SHP77 (cell line): ENCODE data around the gene TXK.
"Not testable (repeated sequence)": the region's sequence is repeated elsewhere in the genome, so short reads cannot be mapped to it uniquely, and the experiment has no call there.

Experiments
- DNase-seq, 2 experiments: peaks; one replicate each; lab custom pipeline; 2025; lab: John Stamatoyannopoulos, UW

Gene TXK

DNA sequence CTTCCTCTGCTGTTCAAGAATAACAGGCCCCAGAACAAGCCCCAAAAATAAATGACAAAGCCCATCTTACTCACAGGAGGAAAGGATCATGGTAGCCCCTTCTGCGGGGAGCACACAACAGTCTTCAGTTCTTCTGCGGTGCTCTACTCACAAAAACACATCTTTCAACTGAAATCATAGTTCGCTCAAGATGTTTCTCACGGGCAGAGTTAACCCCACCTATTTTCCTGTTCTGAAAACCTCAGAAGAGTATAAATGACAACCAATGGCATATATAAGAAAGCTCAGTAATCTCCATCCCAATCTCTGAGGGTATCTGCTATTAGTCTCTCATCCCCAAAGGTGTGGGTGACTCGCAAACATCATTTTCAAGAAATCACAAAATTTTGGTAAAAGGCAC lies at the start of gene TXK:
TSS of gene TXK (minus strand) at position 170 of the 400 bp plus-strand sequence. CDS start at position 90, 80 bp downstream.
- DNase-seq: no peak

DNA sequence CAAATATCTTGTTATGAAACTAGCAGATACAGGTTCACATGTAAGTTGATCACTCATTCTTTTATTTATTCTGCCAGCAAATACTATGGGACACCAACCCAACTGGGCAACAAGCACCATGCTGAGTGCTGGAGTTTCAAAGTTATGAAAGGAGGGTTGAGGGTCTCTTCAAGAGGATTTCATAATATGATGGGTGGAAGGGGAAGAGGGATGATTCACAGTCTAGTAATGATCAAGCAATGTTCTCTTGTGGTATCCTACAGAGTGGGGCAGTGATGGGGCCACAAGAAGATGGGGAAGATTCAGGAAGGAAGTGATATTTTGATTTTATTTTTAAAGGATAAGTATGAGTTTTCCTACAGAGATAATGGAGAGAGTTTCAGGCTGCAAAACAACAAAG lies 46.2 kb upstream of the TXK start:
- no peak for DNase-seq

- peak; percentile 71 to 78 for DNase-seq
Observed at GRCh38 chr4:48178931-48179330, 44.9 kb upstream of the TXK start.

GRCh38 chr4:48175806-48176205 lies 41.8 kb upstream of the TXK start:
- DNase-seq: no peak

DNA sequence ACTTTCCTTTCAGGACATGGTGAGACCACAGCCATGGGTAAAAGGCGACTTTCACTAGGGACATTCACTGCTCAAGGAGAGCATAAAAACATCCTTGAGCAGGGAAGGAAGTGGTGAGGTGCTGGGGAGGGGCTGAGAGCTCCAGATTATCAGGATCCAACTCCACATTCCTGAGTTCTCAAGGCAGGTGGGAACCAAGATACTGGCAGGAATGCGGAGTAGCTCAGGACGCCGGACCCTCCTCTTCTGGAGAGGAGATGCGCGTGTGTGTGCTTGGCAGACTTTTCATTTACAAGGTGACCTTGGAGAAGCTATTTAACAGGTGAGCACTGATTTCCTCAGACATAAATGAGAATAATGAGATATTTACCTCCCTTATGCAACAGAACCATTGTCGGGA lies 41.3 kb upstream of the TXK start:
- no peak for DNase-seq

- peak in 1 of 2 experiments; percentile 27 for DNase-seq
Observed at GRCh38 chr4:48173056-48173991, 39.3 kb upstream of the TXK start.

- DNase-seq: no peak
Observed at GRCh38 chr4:48172651-48173050, 38.6 kb upstream of the TXK start.

- DNase-seq: no peak
Observed at GRCh38 chr4:48169636-48170035, 35.6 kb upstream of the TXK start.

- DNase-seq: no peak
Observed at GRCh38 chr4:48167538-48168263, 33.7 kb upstream of the TXK start.

DNA sequence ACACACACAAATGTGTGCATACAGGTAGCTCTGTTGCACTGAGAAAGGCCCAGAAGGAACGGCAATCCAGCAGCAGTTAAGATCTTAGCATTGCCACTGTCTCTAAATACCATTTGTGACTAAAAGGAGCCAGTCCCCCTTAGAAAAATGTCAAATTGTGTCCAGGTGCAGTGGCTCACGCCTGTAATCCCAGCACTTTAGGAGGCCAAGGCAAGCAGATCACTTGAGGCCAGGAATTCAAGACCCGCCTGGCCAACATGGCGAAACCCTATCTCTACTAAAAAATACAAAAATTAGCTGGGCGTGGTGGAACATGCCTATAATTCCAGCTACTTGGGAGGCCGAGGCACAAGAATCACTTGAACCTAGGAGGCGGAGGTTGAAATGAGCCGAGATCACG lies 30.5 kb upstream of the TXK start:
- not testable (repeated sequence) for DNase-seq

DNA sequence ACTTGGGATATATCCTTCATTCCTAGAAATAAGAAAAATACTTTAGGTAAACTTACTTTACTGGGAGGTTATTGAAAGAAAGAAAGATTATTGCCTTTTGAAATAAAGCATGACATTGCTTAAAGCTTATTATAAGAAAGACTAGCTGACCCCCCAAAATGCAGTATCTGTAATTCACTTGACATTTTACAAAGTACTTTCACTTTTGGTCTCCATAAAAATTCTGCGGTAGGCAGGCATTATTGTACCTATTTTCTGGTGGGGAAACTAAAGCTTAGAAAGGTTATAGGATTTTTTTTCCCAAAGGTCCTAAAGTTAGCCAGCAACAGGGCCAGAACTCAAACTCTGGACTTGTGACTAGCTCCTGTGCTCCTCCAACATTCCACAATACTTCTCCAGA lies 29.7 kb upstream of the TXK start:
- no peak for DNase-seq

- no peak for DNase-seq
Observed at GRCh38 chr4:48162162-48162561, 28.1 kb upstream of the TXK start.

GRCh38 chr4:48157271-48157670 lies 23.2 kb upstream of the TXK start:
- no peak for DNase-seq

DNA sequence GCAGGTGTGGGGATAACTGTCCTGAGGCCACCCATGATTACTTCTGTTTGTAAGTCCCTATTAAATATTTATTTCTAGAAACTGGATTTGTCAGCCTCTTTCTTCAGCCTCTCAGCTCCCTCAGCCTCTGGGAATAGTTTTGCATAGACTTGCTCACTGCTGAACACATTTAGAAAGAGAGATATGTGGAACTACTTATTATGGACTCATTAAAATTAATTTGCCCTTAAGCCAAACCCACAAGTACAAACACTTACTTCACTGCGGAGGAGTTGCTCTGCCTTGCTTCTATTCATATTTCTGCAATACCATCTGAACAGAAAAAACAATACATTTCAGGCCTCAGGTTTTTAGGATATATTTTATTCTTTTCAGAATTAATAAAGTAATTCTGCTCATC lies 22.4 kb upstream of the TXK start:
- no peak for DNase-seq

DNA sequence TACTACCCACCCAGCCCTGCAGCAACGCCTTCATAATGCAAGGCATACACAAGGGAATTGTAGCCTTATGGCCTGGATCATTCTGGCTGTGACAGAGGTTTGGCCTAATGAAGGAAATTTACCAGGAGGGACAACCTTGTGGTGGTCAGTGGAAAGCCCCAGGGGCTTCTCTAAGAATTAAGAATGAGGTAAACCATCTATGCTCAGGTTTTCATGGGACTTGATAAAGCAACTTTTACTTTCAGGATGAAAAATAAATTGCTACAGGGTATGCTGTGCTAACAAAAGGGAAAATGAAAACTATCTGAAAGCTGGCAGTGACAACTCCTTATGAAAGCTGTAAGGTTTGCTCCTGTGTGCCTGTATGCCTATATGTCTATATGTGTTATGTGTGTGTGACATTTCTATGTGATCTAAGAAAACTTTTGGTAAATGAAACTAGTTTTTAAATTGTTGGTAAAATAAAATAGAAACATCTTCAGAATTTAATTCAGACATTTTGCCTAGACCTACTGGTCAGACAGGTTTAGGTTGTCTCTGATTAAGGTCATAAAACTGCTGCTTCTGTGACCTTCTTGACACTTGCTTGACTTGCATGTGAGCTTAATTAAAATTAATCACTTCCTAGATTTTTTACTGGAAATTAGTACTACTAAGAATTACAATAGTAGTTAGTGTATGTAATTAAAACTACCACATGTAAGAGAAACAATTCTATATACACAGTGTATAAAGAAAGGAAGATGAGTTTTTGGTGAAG lies 19.9 kb upstream of the TXK start:
- no peak for DNase-seq

- DNase-seq: no peak
Observed at GRCh38 chr4:48152259-48152658, 18.2 kb upstream of the TXK start.

- no peak for DNase-seq
Observed at GRCh38 chr4:48149827-48150370, 15.8 kb upstream of the TXK start.

DNA sequence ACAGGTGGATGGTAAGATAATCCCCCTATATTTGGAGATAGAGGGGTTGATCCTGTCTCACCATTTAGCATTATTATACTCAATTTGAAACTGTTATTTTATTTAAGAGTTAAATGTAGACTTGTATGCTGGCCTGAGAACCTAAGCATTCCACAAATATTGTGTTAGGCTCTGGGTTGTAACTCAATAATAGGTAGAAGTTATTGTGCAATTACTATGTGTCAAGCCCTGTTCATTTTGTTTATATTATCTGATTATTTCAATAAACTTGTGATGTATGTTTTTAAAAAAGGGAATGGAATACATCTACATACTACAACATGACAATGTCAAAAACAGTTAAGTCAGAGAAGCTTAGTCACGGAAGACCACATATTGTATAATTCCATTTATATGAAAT lies 13.6 kb upstream of the TXK start:
- no peak for DNase-seq

DNA sequence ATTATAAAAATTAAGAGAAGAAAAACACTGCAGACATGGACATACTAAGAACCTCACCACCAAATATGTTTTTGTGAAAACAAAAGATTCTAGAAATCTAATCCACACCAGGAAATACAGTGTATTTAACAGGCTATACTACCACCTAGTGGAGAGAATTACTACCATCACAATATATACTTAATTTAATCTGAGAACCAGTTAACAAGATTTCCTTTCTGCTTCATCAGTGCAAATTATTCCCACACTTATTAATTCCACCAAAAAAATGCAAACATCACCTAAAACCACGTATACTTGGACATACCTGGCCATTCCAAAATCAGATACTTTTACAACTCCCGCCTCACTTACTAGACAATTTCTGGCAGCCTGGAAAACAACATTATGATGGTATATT lies 7.0 kb upstream of the TXK start:
- no peak for DNase-seq

- no peak for DNase-seq
Observed at GRCh38 chr4:48139691-48140090, 5.6 kb upstream of the TXK start.

DNA sequence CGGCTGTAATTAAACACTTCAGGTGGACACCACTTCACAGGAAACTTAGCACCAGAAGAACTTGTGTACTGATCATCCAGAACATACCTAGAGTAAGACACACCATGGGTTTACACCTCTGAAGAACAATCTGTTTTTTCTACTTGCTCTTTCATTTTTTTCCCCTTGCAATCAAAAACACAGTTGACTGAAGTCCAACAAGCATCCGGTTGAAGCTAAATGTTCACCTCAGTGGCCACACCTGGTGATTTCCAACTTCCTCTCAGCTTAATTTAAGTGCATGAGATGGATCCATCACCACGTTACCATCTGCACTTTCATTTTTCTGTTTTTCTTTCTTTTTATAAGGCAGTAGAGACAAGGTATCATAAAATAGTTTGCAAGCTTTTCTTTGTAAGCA lies 4.9 kb upstream of the TXK start:
- no peak for DNase-seq

- DNase-seq: no peak
Observed at GRCh38 chr4:48138511-48138910, 4.5 kb upstream of the TXK start.
